SK-N-SH (cell line): ENCODE measurements around the gene ELMO1. TPM values are rescaled to one million over a fixed set of nuclear protein-coding genes. Genes with fewer than 3 reads are reported as not detected.

ENCODE experiments used
- CTCF ChIA-PET: fragments of 300-600, 350-600 bp; formaldehyde crosslinking; extraction: SDS; loops from one replicate; lab custom pipeline; 2021; lab: Yijun Ruan, JAX
- POLR2A ChIA-PET: fragments of 350-600 bp; sonication (Branson Sonifier 250); formaldehyde crosslinking; extraction: SDS; loops from one replicate; lab custom pipeline; 2020; ENCODE audit warnings: antibody characterized with exemption, inconsistent platforms; lab: Yijun Ruan, JAX
- DNase-seq: peaks from one replicate; pipeline ENCODE4 v3.0.0; 2012
- H2AFZ ChIP-seq: fragments of 200-600 bp; sonication (generic); 2 replicates; pipeline ENCODE4 v1.8.1; 2016; ENCODE audit warnings: antibody characterized with exemption, mild to moderate bottlenecking, low read depth
- H3F3A ChIP-seq: fragments of 200-600 bp; sonication (generic); replicated peaks from 2 replicates; pipeline ENCODE3; 2016; ENCODE audit warnings: antibody characterized with exemption, mild to moderate bottlenecking; ENCODE audit not compliant: insufficient read depth
- H3K27ac ChIP-seq, 2 experiments: fragments of 200-500 bp in 1 of 2; fragments of 200-600 bp in 1 of 2; sonication (Bioruptor generic) in 1 of 2; sonication (generic), shearing (Covaris generic) in 1 of 2; 2 replicates each; pipeline versions ENCODE4 v1.5.1 to v1.6.1; 2014 to 2016; ENCODE audit warnings: low read depth in 2 of 2, inconsistent platforms in 1 of 2, low read length in 1 of 2, mild to moderate bottlenecking in 1 of 2, mixed read lengths in 1 of 2
- H3K27me3 ChIP-seq: fragments of 200-600 bp; sonication (generic), shearing (Covaris generic); 2 replicates; pipeline ENCODE4 v1.6.1; 2016; ENCODE audit warnings: mixed run types; ENCODE audit not compliant: insufficient read depth
- H3K36me3 ChIP-seq, 2 experiments: fragments of 200-500 bp in 1 of 2; fragments of 200-600 bp in 1 of 2; sonication (Bioruptor generic) in 1 of 2; sonication (generic) in 1 of 2; replicated peaks in 1 of 2; 2 replicates each; pipeline versions ENCODE3 to v1.5.1; 2014 to 2016; ENCODE audit warnings: low read length in 1 of 2, mild to moderate bottlenecking in 1 of 2; ENCODE audit not compliant: insufficient read depth in 2 of 2, control insufficient read depth in 1 of 2
- H3K4me1 ChIP-seq, 2 experiments: fragments of 200-500 bp in 1 of 2; fragments of 200-600 bp in 1 of 2; sonication (Bioruptor generic) in 1 of 2; sonication (generic), shearing (Covaris generic) in 1 of 2; 2 replicates each; pipeline versions ENCODE4 v1.5.1 to v1.6.1; 2014 to 2016; ENCODE audit warnings: low read depth in 1 of 2, low read length in 1 of 2, mixed run types in 1 of 2; ENCODE audit not compliant: insufficient read depth in 2 of 2, control insufficient read depth in 1 of 2
- H3K4me2 ChIP-seq: fragments of 200-600 bp; sonication (generic), shearing (Covaris generic); 2 replicates; pipeline ENCODE4 v1.6.1; 2017; ENCODE audit warnings: mixed run types
- H3K4me3 ChIP-seq, 2 experiments: fragments of 200-500 bp in 1 of 2; fragments of 200-600 bp in 1 of 2; sonication (Bioruptor generic) in 1 of 2; sonication (generic), shearing (Covaris generic) in 1 of 2; 2 replicates each; pipeline versions ENCODE4 v1.5.1 to v1.8.1; 2014 to 2016; ENCODE audit warnings: low read depth in 2 of 2, inconsistent platforms in 1 of 2, low read length in 1 of 2, mild to moderate bottlenecking in 1 of 2, mixed read lengths in 1 of 2, moderate library complexity in 1 of 2
- H3K79me2 ChIP-seq: fragments of 200-600 bp; sonication (generic); 2 replicates; pipeline ENCODE4 v1.8.1; 2017; ENCODE audit warnings: mild to moderate bottlenecking; ENCODE audit not compliant: insufficient read depth
- H3K9ac ChIP-seq: fragments of 200-600 bp; sonication (generic); 2 replicates; pipeline ENCODE4 v1.6.1; 2017; ENCODE audit warnings: mixed run types
- H3K9me2 ChIP-seq: fragments of 200-600 bp; sonication (generic); 2 replicates; pipeline ENCODE4 v1.6.1; 2017; ENCODE audit warnings: mixed run types
- H3K9me3 ChIP-seq: fragments of 200-600 bp; sonication (generic); 2 replicates; pipeline ENCODE4 v1.6.1; 2017; ENCODE audit warnings: mixed run types, mild to moderate bottlenecking, moderate library complexity
- H4K20me1 ChIP-seq: fragments of 200-600 bp; sonication (generic); 2 replicates; pipeline ENCODE4 v1.6.1; 2017; ENCODE audit warnings: mild to moderate bottlenecking, mixed run types; ENCODE audit not compliant: insufficient read depth
- CHD2 ChIP-seq: fragments of 150-350 bp; IDR thresholded peaks from 2 replicates; pipeline ENCODE4 v1.6.1; 2018; ENCODE audit warnings: low read length; ENCODE audit not compliant: partially characterized antibody
- CTCF ChIP-seq: fragments of 200-600 bp; sonication (generic); IDR thresholded peaks from 2 replicates; pipeline ENCODE4 v1.6.1; 2017; ENCODE audit warnings: antibody characterized with exemption, mild to moderate bottlenecking, moderate library complexity
- ELF1 ChIP-seq: IDR thresholded peaks from 2 replicates; pipeline ENCODE4 v1.4.0; 2012
- EP300 ChIP-seq, 2 experiments: IDR thresholded peaks; 2 replicates each; pipeline versions ENCODE4 v1.4.0 to v1.6.1; 2012; ENCODE audit warnings: borderline replicate concordance in 1 of 2, low read depth in 1 of 2, low read length in 1 of 2
- EZH2phosphoT487 ChIP-seq: fragments of 200-600 bp; sonication (generic); IDR thresholded peaks from 2 replicates; pipeline ENCODE4 v1.6.1; 2017; ENCODE audit warnings: low read depth, mixed run types, mild to moderate bottlenecking, antibody characterized with exemption, moderate library complexity, borderline replicate concordance
- FOSL2 ChIP-seq: IDR thresholded peaks from 2 replicates; pipeline ENCODE4 v1.4.0; 2012; ENCODE audit warnings: low read depth, mild to moderate bottlenecking, moderate library complexity, borderline replicate concordance
- FOXJ3 ChIP-seq: sonication (generic); formaldehyde crosslinking; IDR thresholded peaks from 2 replicates; pipeline ENCODE4 v1.5.1; 2020; ENCODE audit warnings: mild to moderate bottlenecking, missing genetic modification reagents
- FOXM1 ChIP-seq: IDR thresholded peaks from 2 replicates; pipeline ENCODE4 v1.4.0; 2012; ENCODE audit warnings: low read depth, mild to moderate bottlenecking
- GABPA ChIP-seq: IDR thresholded peaks from 2 replicates; pipeline ENCODE4 v1.4.0; 2012; ENCODE audit warnings: low read depth, mild to moderate bottlenecking
- GATA2 ChIP-seq: sonication (generic); formaldehyde crosslinking; IDR thresholded peaks from 2 replicates; pipeline ENCODE4 v1.5.0; 2020; ENCODE audit warnings: mild to moderate bottlenecking, missing genetic modification reagents
- IRF3 ChIP-seq: fragments of 150-350 bp; IDR thresholded peaks from 2 replicates; pipeline ENCODE4 v1.6.1; 2016; ENCODE audit warnings: mild to moderate bottlenecking, low read depth, low read length
- NFIC ChIP-seq: IDR thresholded peaks from 2 replicates; pipeline ENCODE4 v1.4.0; 2012; ENCODE audit warnings: borderline replicate concordance
- POLR2AphosphoS5 ChIP-seq: IDR thresholded peaks from 2 replicates; pipeline ENCODE4 v1.6.1; 2012; ENCODE audit warnings: low read depth, low read length
- RAD21 ChIP-seq: IDR thresholded peaks from 2 replicates; pipeline ENCODE4 v1.6.1; 2012; ENCODE audit warnings: mild to moderate bottlenecking, low read length
- RFX5 ChIP-seq: IDR thresholded peaks from 2 replicates; pipeline ENCODE4 v1.6.1; 2012; ENCODE audit warnings: mild to moderate bottlenecking, improper control_type of control experiment, low read length
- SMC3 ChIP-seq: IDR thresholded peaks from 2 replicates; pipeline ENCODE4 v1.6.1; 2012; ENCODE audit warnings: low read depth, low read length, improper control_type of control experiment
- TAF1 ChIP-seq: IDR thresholded peaks from 2 replicates; pipeline ENCODE4 v1.6.1; 2012; ENCODE audit warnings: low read depth, mild to moderate bottlenecking, low read length, moderate library complexity, borderline replicate concordance
- TEAD4 ChIP-seq: IDR thresholded peaks from 2 replicates; pipeline ENCODE4 v1.4.0; 2012; ENCODE audit warnings: mild to moderate bottlenecking, borderline replicate concordance; ENCODE audit not compliant: insufficient read depth
- ZBTB33 ChIP-seq: IDR thresholded peaks from 2 replicates; pipeline ENCODE4 v1.4.0; 2012; ENCODE audit warnings: low read depth, borderline replicate concordance
- WGBS: methylation state at CpG from one replicate; pipeline ENCODE4 v1.1.6; 2017; ENCODE audit warnings: low lambda C conversion rate; 5-methylcytosine and 5-hydroxymethylcytosine counted together
- polyA plus RNA-seq, 3 experiments: library from polyadenylated mRNA; depleted of rRNA; stranded (reverse); fragments of >200 nt; gene quantifications; 2 replicates each; pipeline ENCODE4 v1.2.3, GENCODE V29; 2012
- TF ChIP-seq, protein P1 (sequence below): fragments of 150-350 bp; IDR thresholded peaks from 2 replicates; pipeline ENCODE4 v1.6.1; 2017; ENCODE audit warnings: antibody characterized with exemption, low read length, low read depth, borderline replicate concordance
- TF ChIP-seq, protein P2 (sequence below): IDR thresholded peaks from 2 replicates; pipeline ENCODE4 v1.4.0; 2012; ENCODE audit warnings: low read depth, borderline replicate concordance

ELMO1 gene
- polyA plus RNA-seq, 1 of the 3 experiments (the other 2 are of a cell fraction): 0.64 TPM

DNA sequence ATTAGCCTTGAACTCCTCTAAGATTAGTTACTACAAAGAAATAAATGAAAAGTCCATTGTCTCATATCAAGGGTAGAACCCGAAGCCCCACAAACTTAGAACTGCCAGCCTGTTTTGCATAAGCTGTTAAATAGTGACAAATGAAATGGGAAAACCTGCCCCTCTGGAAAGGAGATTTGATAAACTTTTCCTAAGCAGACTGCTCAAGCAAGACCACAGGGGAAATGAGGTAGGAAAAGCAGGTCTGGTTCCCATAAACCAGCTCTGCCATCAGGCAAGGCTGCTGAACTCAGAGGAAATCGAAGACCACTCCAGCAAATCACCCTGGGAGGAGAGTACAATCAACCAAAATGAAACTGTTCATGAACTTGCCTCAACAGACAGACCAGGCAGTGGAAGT, 542.8 kb downstream of the ELMO1 start:
- ChIA-PET POLR2A (no interaction called here), CTCF (interaction anchor here (1.0 to 4.6 kb wide), 5 partner anchors 10 to 418 kb away, joined by 3 to 19 read pairs (median 7); no protein-coding TSS in a partner anchor)
- no peaks in the 10 kb centered on the region for H3K27me3 ChIP-seq
- no peaks in the 10 kb centered on the region for H3F3A ChIP-seq
- H3K79me2 ChIP-seq: no peaks in the 10 kb centered on the region
- no peaks in the 10 kb centered on the region for H4K20me1 ChIP-seq
- peak overlapping the region in 1 of 2 experiments; percentile 97; a peak in 1 of 4 replicates for H3K27ac ChIP-seq
- no peak overlapping the region for H2AFZ ChIP-seq
- no peaks in the 10 kb centered on the region for H3K9me2 ChIP-seq
- no peak for DNase-seq
- H3K9ac ChIP-seq: no peak overlapping the region
- no peak for TF ChIP-seq ELF1
- WGBS: 16% methylated on average over 2 of the region's 2 CpGs
- H3K36me3 ChIP-seq: no peaks in the 10 kb centered on the region
- peaks cover 0 to 38% of the 10 kb centered on the region in 2 experiments; a peak in 2 of 4 replicates for H3K4me1 ChIP-seq
- H3K4me3 ChIP-seq: no peak overlapping the region
- no peak overlapping the region for H3K4me2 ChIP-seq
- no peaks in the 10 kb centered on the region for H3K9me3 ChIP-seq

DNA sequence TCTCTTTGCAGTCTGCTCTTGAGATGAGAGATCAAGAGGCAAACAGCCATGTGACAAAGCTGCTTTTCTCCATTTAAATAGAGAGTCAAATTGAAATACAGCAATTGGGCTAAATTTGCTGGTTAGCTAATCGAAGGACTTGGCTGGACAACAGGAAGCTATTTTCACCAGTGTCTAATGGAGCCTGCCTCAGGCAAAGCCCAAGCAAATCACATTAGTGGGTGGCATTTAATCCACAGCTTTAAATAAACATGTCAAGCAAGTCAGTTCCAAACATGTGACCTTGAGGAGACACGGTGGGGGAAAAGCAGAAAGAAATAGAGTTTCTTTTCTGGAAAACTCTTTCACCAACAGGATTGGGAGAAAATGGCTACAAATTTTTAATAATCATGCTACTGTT, 543.9 kb downstream of the ELMO1 start:
- DNase-seq: peak; percentile 59
- Histone ChIP-seq H3K27me3 (no peaks in the 10 kb centered on the region), H3F3A (no peaks in the 10 kb centered on the region), H3K4me1 (peaks cover 0 to 38% of the 10 kb centered on the region in 2 experiments; a peak in 2 of 4 replicates), H3K36me3 (no peaks in the 10 kb centered on the region), H3K79me2 (no peaks in the 10 kb centered on the region), H2AFZ (no peak overlapping the region), H4K20me1 (no peaks in the 10 kb centered on the region), H3K4me3 (no peak overlapping the region), H3K4me2 (no peak overlapping the region), H3K27ac (peak overlapping the region in 1 of 2 experiments; percentile 97; a peak in 2 of 4 replicates), H3K9me3 (no peaks in the 10 kb centered on the region), H3K9me2 (no peaks in the 10 kb centered on the region), H3K9ac (no peak overlapping the region)
- POLR2A ChIA-PET: interaction anchor here (0.9 to 1.4 kb wide), 3 partner anchors 27 to 375 kb away, joined by 3 to 4 read pairs (median 4); no protein-coding TSS in a partner anchor
- 0% methylated on average over 2 of the region's 2 CpGs for WGBS
- CTCF ChIA-PET: interaction anchor here (0.6 to 4.6 kb wide), 13 partner anchors 9 to 463 kb away, joined by 3 to 19 read pairs (median 4); no protein-coding TSS in a partner anchor
- TF ChIP-seq POLR2AphosphoS5 (no peak), FOXM1 (no peak), FOSL2 (no peak), NFIC (no peak), FOXJ3 (peak; percentile 87), EZH2phosphoT487 (no peak), CHD2 (peak; percentile 80), RFX5 (0 out of 2 replicates have a peak, but pooled peaks have one; percentile 13), RAD21 (peak; percentile 45), TAF1 (no peak), TEAD4 (peak; percentile 47; the same call in 1 of the 2 replicates), ZBTB33 (no peak), CTCF (no peak), SMC3 (no peak), IRF3 (no peak), GABPA (no peak), GATA2 (peak; percentile 57), EP300 (IDR thresholded peaks at IDR 0.05; ENCODE audit: borderline replicate concordance in 1 of 2, low read depth in 1 of 2, low read length in 1 of 2) (peak; percentile 17 to 97; a peak in 2 of 4 replicates)
- TF ChIP-seq, protein P1, sequence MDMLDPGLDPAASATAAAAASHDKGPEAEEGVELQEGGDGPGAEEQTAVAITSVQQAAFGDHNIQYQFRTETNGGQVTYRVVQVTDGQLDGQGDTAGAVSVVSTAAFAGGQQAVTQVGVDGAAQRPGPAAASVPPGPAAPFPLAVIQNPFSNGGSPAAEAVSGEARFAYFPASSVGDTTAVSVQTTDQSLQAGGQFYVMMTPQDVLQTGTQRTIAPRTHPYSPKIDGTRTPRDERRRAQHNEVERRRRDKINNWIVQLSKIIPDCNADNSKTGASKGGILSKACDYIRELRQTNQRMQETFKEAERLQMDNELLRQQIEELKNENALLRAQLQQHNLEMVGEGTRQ: no peak
- TF ChIP-seq, protein P2, sequence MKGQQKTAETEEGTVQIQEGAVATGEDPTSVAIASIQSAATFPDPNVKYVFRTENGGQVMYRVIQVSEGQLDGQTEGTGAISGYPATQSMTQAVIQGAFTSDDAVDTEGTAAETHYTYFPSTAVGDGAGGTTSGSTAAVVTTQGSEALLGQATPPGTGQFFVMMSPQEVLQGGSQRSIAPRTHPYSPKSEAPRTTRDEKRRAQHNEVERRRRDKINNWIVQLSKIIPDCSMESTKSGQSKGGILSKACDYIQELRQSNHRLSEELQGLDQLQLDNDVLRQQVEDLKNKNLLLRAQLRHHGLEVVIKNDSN: no peak
